Measurements from ENCODE around the gene OR13H1.

DNA sequence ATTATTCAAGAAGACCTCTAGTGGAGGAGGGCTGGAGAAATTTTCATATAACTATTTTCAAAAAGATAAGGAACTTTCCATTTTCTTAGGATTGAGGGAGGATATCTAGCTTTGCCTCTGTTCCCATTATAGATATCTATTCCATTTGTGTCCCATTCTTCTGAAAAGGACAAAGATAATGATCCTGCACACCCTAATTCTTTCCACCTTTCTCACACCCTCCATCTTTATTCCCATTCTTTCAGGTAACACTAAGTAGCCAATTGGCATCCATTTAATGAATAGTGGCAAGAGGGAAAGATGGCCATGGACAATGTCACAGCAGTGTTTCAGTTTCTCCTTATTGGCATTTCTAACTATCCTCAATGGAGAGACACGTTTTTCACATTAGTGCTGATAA is at the start of gene OR13H1:
- TF ChIP-seq TCF4 (CRISPR knock-in tag; IDR thresholded peaks at IDR 0.05; ENCODE audit: borderline replicate concordance) (no peak), CSDC2 (CRISPR knock-in tag; IDR thresholded peaks at IDR 0.05) (no peak), ZC3H10 (CRISPR knock-in tag; IDR thresholded peaks at IDR 0.05) (no peak), POU6F1 (CRISPR knock-in tag; IDR thresholded peaks at IDR 0.05; ENCODE audit: borderline replicate concordance, low read depth) (no peak), SNAI2 (CRISPR knock-in tag; IDR thresholded peaks at IDR 0.05) (no peak), RARB (CRISPR knock-in tag; IDR thresholded peaks at IDR 0.05) (no peak), ZNF8 (CRISPR knock-in tag; IDR thresholded peaks at IDR 0.05) (no peak), ISL1 (CRISPR knock-in tag; IDR thresholded peaks at IDR 0.05) (no peak), ARNTL (CRISPR knock-in tag; IDR thresholded peaks at IDR 0.05; ENCODE audit: borderline replicate concordance, low read depth) (no peak)
- TF ChIP-seq, protein P1, sequence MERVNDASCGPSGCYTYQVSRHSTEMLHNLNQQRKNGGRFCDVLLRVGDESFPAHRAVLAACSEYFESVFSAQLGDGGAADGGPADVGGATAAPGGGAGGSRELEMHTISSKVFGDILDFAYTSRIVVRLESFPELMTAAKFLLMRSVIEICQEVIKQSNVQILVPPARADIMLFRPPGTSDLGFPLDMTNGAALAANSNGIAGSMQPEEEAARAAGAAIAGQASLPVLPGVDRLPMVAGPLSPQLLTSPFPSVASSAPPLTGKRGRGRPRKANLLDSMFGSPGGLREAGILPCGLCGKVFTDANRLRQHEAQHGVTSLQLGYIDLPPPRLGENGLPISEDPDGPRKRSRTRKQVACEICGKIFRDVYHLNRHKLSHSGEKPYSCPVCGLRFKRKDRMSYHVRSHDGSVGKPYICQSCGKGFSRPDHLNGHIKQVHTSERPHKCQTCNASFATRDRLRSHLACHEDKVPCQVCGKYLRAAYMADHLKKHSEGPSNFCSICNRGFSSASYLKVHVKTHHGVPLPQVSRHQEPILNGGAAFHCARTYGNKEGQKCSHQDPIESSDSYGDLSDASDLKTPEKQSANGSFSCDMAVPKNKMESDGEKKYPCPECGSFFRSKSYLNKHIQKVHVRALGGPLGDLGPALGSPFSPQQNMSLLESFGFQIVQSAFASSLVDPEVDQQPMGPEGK (CRISPR knock-in tag; IDR thresholded peaks at IDR 0.05; ENCODE audit: borderline replicate concordance): no peak
